Measurements from ENCODE around the gene NRIP1. TPM values are rescaled to one million over a fixed set of nuclear protein-coding genes. Genes with fewer than 3 reads are reported as not detected.

NRIP1 gene
- total RNA-seq, 2 experiments from 2014 or later: 12.4 to 12.8 TPM

- Mint-ChIP-seq H3K4me3 (no peak overlapping the region), H3K27ac (no peak overlapping the region), H3K4me1 (ENCODE audit: low read depth) (peaks cover 30% of the 10 kb centered on the region)
Measured at GRCh38 chr21:14987370-14988170, 77.2 kb downstream of the NRIP1 start.

DNA sequence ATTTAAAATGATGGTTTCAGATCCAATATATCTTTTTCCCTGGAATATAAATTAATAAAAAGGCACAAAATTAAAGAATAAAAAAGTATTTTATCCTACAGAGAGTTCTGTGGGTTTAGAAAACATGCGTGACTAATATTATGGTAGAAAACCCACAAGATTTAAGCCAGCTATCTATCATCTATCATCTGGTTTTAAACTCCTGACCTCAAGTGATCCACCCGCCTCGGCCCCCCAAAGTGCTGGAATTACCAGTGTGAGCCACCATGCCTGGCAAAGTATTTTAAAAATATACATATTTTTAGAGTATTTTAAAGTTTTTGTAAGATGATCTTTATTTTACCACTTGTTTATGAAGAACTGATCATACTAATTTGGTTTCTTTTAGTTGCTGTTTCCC is 79.5 kb downstream of the NRIP1 start:
- TF ChIP-seq CTCF (IDR thresholded peaks at IDR 0.05): no peak
- H3K4me1 Mint-ChIP-seq (ENCODE audit: low read depth): peaks cover 20% of the 10 kb centered on the region
- H3K27ac Mint-ChIP-seq: no peak overlapping the region
- CTCF ChIA-PET: interaction anchor here (1.0 kb wide), 1 partner anchor 74 kb away, joined by 3 read pairs; no protein-coding TSS in a partner anchor
- H3K27me3 Mint-ChIP-seq: no peaks in the 10 kb centered on the region
- H3K36me3 Mint-ChIP-seq (ENCODE audit: low read depth): peaks cover 20% of the 10 kb centered on the region
- H3K4me3 Mint-ChIP-seq: no peak overlapping the region
- POLR2A ChIA-PET: no interaction called here
- intact Hi-C loops (cut with micrococcal nuclease): no loop called here
- no peak for ATAC-seq
- no peaks in the 10 kb centered on the region for H3K9me3 Mint-ChIP-seq
- no peak for DNase-seq

More at GRCh38 chr21:14987370-14988170, 77.2 kb downstream of the NRIP1 start:
- no peaks in the 10 kb centered on the region for H3K27me3 Mint-ChIP-seq
- H3K36me3 Mint-ChIP-seq (ENCODE audit: low read depth): peaks cover 29% of the 10 kb centered on the region
- TF ChIP-seq CTCF (IDR thresholded peaks at IDR 0.05): no peak
- intact Hi-C loops (cut with micrococcal nuclease): no loop called here
- DNase-seq: no peak
- ATAC-seq: no peak
- CTCF ChIA-PET: interaction anchor here (1.2 kb wide), 1 partner anchor 103 kb away, joined by 3 read pairs; no protein-coding TSS in a partner anchor
- no peaks in the 10 kb centered on the region for H3K9me3 Mint-ChIP-seq
- POLR2A ChIA-PET: no interaction called here

DNA sequence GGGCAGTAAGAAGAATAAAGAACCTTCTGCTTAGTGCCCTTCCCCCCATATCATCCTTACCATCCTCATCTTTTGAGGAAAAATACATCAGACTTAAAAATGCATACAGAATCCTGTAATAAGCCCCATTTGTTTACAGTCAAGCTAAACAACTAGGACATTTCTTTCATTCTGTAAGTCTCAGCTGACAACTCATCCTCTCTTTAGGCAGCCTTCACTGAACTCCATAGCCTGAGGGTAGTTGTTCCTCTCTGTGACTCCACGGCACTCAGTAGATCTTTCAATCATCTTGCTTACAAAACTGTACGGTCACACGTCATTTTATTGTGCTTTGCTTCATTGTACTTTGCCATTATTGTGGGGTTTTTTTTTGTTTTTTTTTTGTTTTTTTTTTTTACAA is 82.5 kb downstream of the NRIP1 start:
- intact Hi-C loops (cut with micrococcal nuclease): no loop called here
- CTCF ChIA-PET: interaction anchor here (0.7 to 2.2 kb wide), 2 partner anchors 8 to 19 kb away, joined by 3 to 8 read pairs; no protein-coding TSS in a partner anchor
- Mint-ChIP-seq H3K4me1 (ENCODE audit: low read depth) (peaks cover 13% of the 10 kb centered on the region), H3K27ac (no peak overlapping the region), H3K9me3 (no peaks in the 10 kb centered on the region), H3K4me3 (no peak overlapping the region), H3K36me3 (ENCODE audit: low read depth) (peaks cover 13% of the 10 kb centered on the region), H3K27me3 (no peaks in the 10 kb centered on the region)
- TF ChIP-seq CTCF (IDR thresholded peaks at IDR 0.05): no peak
- no peak for ATAC-seq
- no peak for DNase-seq
- POLR2A ChIA-PET: no interaction called here

GRCh38 chr21:14981246-14981645 is 83.6 kb downstream of the NRIP1 start:
- ChIA-PET CTCF (no interaction called here), POLR2A (no interaction called here)
- TF ChIP-seq CTCF (IDR thresholded peaks at IDR 0.05): no peak
- H3K4me1 Mint-ChIP-seq (ENCODE audit: low read depth): peaks cover 11% of the 10 kb centered on the region
- DNase-seq: no peak
- no peak for ATAC-seq
- no peak overlapping the region for H3K4me3 Mint-ChIP-seq
- no peak overlapping the region for H3K27ac Mint-ChIP-seq
- no peaks in the 10 kb centered on the region for H3K27me3 Mint-ChIP-seq
- H3K36me3 Mint-ChIP-seq (ENCODE audit: low read depth): peaks cover 13% of the 10 kb centered on the region
- intact Hi-C loops (cut with micrococcal nuclease): no loop called here
- H3K9me3 Mint-ChIP-seq: no peaks in the 10 kb centered on the region

GRCh38 chr21:14979264-14979663 is 85.5 kb downstream of the NRIP1 start:
- Mint-ChIP-seq H3K4me3 (no peak overlapping the region), H3K27me3 (no peaks in the 10 kb centered on the region), H3K9me3 (no peaks in the 10 kb centered on the region), H3K4me1 (ENCODE audit: low read depth) (peaks cover 11% of the 10 kb centered on the region), H3K36me3 (ENCODE audit: low read depth) (peaks cover 13% of the 10 kb centered on the region), H3K27ac (no peak overlapping the region)
- ChIA-PET CTCF (no interaction called here), POLR2A (no interaction called here)
- no peak for TF ChIP-seq CTCF (IDR thresholded peaks at IDR 0.05)
- ATAC-seq (no peak), DNase-seq (no peak)
- intact Hi-C loops (cut with micrococcal nuclease): no loop called here

Measured in activated CD8-positive, alpha-beta T cell treated with anti-CD3 and anti-CD28 coated beads for 36 hours (primary cell).